Activated T-cell treated with anti-CD3 and anti-CD28 coated beads, Interleukin-2, amount 50 U/mL, for 1 hour (primary cell): ENCODE measurements around the gene BLTP1.

ENCODE experiments used
- DNase-seq: peaks from one replicate; pipeline ENCODE4 v3.0.0-alpha.2; 2020

The BLTP1 gene

DNA sequence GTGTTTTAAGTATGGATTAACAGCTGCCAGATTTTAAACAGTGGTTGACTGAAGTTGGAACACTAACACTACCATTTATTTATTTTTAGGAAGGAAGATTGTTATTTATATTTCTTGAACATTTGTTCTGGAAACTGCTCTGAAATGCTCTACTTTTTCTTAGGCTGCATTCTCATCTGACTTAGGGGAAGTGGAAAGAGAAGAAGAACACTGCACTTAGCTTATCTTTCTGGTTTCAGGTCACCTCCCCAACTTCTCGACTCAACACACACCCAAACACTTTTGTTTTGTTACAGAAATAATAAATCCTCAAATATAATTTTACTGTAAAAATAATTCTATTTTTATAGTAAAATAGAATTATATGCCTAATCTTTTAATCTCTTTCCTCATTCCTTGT, 18.6 kb downstream of the BLTP1 start:
- DNase-seq: no peak

DNA sequence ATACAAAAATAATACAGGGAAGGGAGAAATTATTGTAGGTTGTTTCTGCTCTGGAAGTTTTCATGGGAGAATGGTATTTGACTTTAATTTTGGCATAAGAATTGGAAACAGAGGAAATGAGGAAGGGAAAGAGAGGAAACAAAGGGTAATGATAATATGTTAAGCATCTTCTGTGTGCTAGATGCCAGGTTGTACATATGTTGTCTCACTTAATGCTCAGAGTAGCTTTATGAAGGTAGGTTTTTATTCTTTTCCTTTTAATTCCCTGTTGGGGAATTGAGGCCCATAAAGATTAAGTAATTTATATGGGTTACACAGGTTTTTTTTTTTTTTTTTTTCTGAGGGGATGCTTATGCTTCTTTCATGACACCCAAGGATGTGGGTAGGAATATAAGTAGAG, 19.2 kb downstream of the BLTP1 start:
- no peak for DNase-seq

DNA sequence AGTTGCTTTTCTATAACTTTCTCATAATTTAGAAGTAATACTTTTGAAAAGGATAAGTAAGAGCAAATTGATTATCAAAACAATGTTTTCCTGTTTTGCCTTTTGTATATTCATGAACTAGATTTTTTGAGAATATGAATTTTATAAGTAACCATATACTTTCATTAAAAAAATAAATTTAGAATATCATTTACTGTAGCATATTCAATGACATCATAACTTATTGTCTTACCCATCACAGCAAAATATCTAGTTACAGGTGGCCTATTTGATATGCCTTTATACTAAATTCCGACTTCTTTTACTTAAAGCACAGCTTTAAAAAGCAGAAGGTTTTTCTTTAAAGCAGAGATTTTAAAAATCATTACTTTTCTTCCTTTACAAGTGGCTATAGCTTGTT, 20.1 kb downstream of the BLTP1 start:
- DNase-seq: no peak

DNA sequence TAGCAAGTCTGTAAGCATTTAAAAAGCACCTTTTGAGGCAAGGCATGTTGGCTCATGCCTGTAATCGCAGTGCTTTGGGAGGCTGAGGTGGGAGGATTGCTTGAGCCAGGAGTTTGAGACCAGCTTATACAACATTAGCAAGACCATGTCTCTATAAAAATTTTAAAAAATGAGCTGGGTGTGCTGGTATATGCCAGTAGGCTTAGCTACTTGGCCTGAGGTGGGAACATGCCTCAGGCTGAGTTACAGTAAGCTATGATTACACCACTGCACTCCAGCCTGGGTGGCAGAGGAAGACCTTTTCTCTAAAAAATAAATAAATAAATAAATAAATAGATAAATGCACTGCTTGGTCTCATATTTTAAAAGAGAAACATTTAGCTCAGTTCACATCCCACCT, 26.8 kb downstream of the BLTP1 start:
- DNase-seq: no peak

DNA sequence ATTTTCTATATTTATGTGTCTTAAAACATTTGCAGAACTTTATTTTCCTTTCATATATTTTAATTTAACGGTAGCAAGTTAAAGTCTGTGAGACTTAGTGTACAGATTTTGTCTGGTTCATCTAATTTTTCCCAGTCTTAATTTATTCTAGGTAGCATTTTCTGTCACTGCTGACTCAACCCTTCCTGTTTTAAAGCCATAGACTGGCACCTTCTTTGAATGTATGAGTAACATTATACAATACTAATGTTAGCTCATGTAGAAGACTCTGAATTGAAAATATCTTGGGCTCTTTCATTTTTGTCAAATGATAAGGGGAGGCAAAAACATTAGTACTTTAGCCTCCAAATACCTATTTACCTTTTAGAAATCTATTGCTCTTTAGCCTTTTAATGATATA, 43.6 kb downstream of the BLTP1 start:
- no peak for DNase-seq
